Keratinocyte (primary cell): ENCODE measurements around the gene NIPBL.

ENCODE experiments used
- EZH2 ChIP-seq: IDR thresholded peaks from one replicate; pipeline ENCODE4 v1.6.1; 2012; ENCODE audit warnings: inconsistent platforms, mild to moderate bottlenecking, low read length, moderate library complexity
- TF ChIP-seq, protein P1 (sequence below), 3 experiments: IDR thresholded peaks in 1 of 3; conservative IDR thresholded peaks in 1 of 3; optimal IDR thresholded peaks in 1 of 3; 2 replicates in 2 of 3; 3 replicates in 1 of 3; pipeline versions ENCODE3 to v1.5.1; 2011; ENCODE audit warnings: low read length in 3 of 3, mild to moderate bottlenecking in 3 of 3, moderate library complexity in 2 of 3, control low read depth in 1 of 3, inconsistent platforms in 1 of 3; ENCODE audit not compliant: insufficient read depth in 2 of 3; ENCODE audit errors: extremely low read depth in 1 of 3

- TF ChIP-seq, protein P1, sequence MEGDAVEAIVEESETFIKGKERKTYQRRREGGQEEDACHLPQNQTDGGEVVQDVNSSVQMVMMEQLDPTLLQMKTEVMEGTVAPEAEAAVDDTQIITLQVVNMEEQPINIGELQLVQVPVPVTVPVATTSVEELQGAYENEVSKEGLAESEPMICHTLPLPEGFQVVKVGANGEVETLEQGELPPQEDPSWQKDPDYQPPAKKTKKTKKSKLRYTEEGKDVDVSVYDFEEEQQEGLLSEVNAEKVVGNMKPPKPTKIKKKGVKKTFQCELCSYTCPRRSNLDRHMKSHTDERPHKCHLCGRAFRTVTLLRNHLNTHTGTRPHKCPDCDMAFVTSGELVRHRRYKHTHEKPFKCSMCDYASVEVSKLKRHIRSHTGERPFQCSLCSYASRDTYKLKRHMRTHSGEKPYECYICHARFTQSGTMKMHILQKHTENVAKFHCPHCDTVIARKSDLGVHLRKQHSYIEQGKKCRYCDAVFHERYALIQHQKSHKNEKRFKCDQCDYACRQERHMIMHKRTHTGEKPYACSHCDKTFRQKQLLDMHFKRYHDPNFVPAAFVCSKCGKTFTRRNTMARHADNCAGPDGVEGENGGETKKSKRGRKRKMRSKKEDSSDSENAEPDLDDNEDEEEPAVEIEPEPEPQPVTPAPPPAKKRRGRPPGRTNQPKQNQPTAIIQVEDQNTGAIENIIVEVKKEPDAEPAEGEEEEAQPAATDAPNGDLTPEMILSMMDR (optimal IDR thresholded peaks at IDR 0.05 in 1 of 3, IDR thresholded peaks at IDR 0.05 in 1 of 3, conservative IDR thresholded peaks at IDR 0.05 in 1 of 3; ENCODE audit: extremely low read depth in 1 of 3, insufficient read depth in 2 of 3, low read length in 3 of 3): no peak
- no peak for TF ChIP-seq EZH2
Measured at GRCh38 chr5:36908544-36909260, 32.1 kb downstream of the NIPBL start.
